Body of pancreas (tissue), 4 donors: ENCODE measurements around the gene PALM3. TPM values are rescaled to one million over a fixed set of nuclear protein-coding genes. Genes with fewer than 3 reads are reported as not detected.
A peak's percentile ranks its signal among the peaks of the same experiment; 100 is the strongest.

Experiments
- ATAC-seq: fragments of 150-250 bp; one replicate; pipeline ENCODE4 v1.9.1; 2016
- DNase-seq, 4 donors: peaks; one replicate each; pipeline ENCODE4 v3.0.0-alpha.2; 2019
- H3K27ac ChIP-seq, 4 donors: fragments of 200-600 bp; sonication (generic); 1 replicate in 3 of 4; 2 replicates in 1 of 4; pipeline versions ENCODE4 v1.5.1 to v1.6.1; 2016 to 2019; ENCODE audit warnings: mild to moderate bottlenecking in 1 of 4, mixed read lengths in 1 of 4, moderate library complexity in 1 of 4
- H3K27me3 ChIP-seq, 2 donors: fragments of 200-600 bp; sonication (generic); one replicate each; pipeline ENCODE4 v1.6.0; 2016; ENCODE audit warnings: mild to moderate bottlenecking in 1 of 2
- H3K36me3 ChIP-seq, 2 donors: fragments of 200-600 bp; sonication (generic); replicated peaks in 1 of 2; 2 replicates each; pipeline ENCODE4 v1.5.1; 2016; ENCODE audit warnings: low read depth in 2 of 2; ENCODE audit not compliant: insufficient read depth in 1 of 2
- H3K4me1 ChIP-seq: fragments of 200-600 bp; sonication (generic); one replicate; pipeline ENCODE4 v1.6.0; 2016
- H3K4me3 ChIP-seq, 2 donors: fragments of 200-600 bp; sonication (generic); 1 replicate in 1 of 2; 2 replicates in 1 of 2; pipeline ENCODE4 v1.5.1; 2016 to 2019
- H3K9me3 ChIP-seq, 3 donors: fragments of 200-600 bp; sonication (generic); 1 replicate in 2 of 3; 2 replicates in 1 of 3; pipeline ENCODE4 v1.5.1; 2016
- CTCF ChIP-seq, 7 experiments: fragments of 450-650 bp in 4 of 7; fragments of 200-600 bp in 3 of 7; sonication (generic) in 3 of 7; IDR thresholded peaks; one replicate each; pipeline ENCODE4 v1.5.1; 2016 to 2019; ENCODE audit warnings: antibody characterized with exemption in 7 of 7
- POLR2A ChIP-seq, 3 donors: fragments of 450-650 bp; IDR thresholded peaks; one replicate each; pipeline ENCODE4 v1.6.1; 2016; ENCODE audit warnings: antibody characterized with exemption in 3 of 3, mild to moderate bottlenecking in 2 of 3
- WGBS, 2 donors: methylation state at CpG; one replicate each; pipeline ENCODE4 v1.1.5; 2017; 5-methylcytosine and 5-hydroxymethylcytosine counted together
- intact Hi-C: fragments of 100-400 bp; cut with DNase I; formaldehyde crosslinking; loops from one replicate; pipeline ENCODE4 v1.15.1; 2023
- total RNA-seq, 2 donors: library from RNA; depleted of rRNA; stranded (reverse); fragments of >200 nt; gene quantifications; one replicate each; pipeline ENCODE4 v1.1.0, GENCODE V29; 2016

Gene PALM3
- total RNA-seq, 2 donors from 2014 or later = 17.4 to 28.3 TPM

- DNase-seq = no peak
- Histone ChIP-seq H3K27ac (no peak overlapping the region), H3K9me3 (no peaks in the 10 kb centered on the region), H3K4me3 (no peak overlapping the region), H3K4me1 (no peaks in the 10 kb centered on the region), H3K36me3 (peaks cover 6 to 9% of the 10 kb centered on the region in 2 donors), H3K27me3 (no peaks in the 10 kb centered on the region)
- TF ChIP-seq CTCF (IDR thresholded peaks at IDR 0.05) (no peak), POLR2A (IDR thresholded peaks at IDR 0.05) (no peak)
- 91 to 93% methylated on average over 6 of the region's 6 CpGs for WGBS, 2 donors
- intact Hi-C loops = no loop called here
- ATAC-seq = no peak
Observed at GRCh38 chr19:14101003-14101545, 39.2 kb upstream of the PALM3 start.

GRCh38 chr19:14097532-14098151 is 35.8 kb upstream of the PALM3 start:
- no peak overlapping the region for H3K27ac ChIP-seq
- intact Hi-C loops = no loop called here
- peaks cover 0 to 6% of the 10 kb centered on the region in 2 donors for H3K36me3 ChIP-seq
- DNase-seq (no peak), ATAC-seq (no peak)
- 79 to 88% methylated on average over 14 to 21 of the region's 21 CpGs for WGBS, 2 donors
- H3K4me3 ChIP-seq = no peak overlapping the region
- H3K27me3 ChIP-seq = no peaks in the 10 kb centered on the region
- H3K9me3 ChIP-seq = no peaks in the 10 kb centered on the region
- TF ChIP-seq CTCF (IDR thresholded peaks at IDR 0.05) = no peak
- TF ChIP-seq POLR2A (IDR thresholded peaks at IDR 0.05) = no peak
- no peaks in the 10 kb centered on the region for H3K4me1 ChIP-seq

- intact Hi-C loops = no loop called here
- H3K27me3 ChIP-seq = no peaks in the 10 kb centered on the region
- TF ChIP-seq CTCF (IDR thresholded peaks at IDR 0.05) = peak in 2 of 7 experiments; percentile 3 to 6
- no peak for TF ChIP-seq POLR2A (IDR thresholded peaks at IDR 0.05)
- H3K4me3 ChIP-seq = no peak overlapping the region
- H3K36me3 ChIP-seq = peaks cover 0 to 6% of the 10 kb centered on the region in 2 donors
- ATAC-seq = no peak
- H3K4me1 ChIP-seq = peaks cover 8% of the 10 kb centered on the region
- no peak for DNase-seq
- H3K27ac ChIP-seq = no peak overlapping the region
- WGBS, 2 donors = 93 to 94% methylated on average over 8 to 11 of the region's 11 CpGs
- H3K9me3 ChIP-seq = no peaks in the 10 kb centered on the region
Observed at GRCh38 chr19:14096272-14096992, 34.6 kb upstream of the PALM3 start.

GRCh38 chr19:14094854-14095253 is 33.0 kb upstream of the PALM3 start:
- DNase-seq (no peak), ATAC-seq (no peak)
- intact Hi-C loops = no loop called here
- no peak overlapping the region for H3K27ac ChIP-seq
- no peaks in the 10 kb centered on the region for H3K9me3 ChIP-seq
- peaks cover 11% of the 10 kb centered on the region for H3K4me1 ChIP-seq
- WGBS, 2 donors = 40 to 45% methylated on average over 7 of the region's 7 CpGs
- H3K36me3 ChIP-seq = peaks cover 0 to 6% of the 10 kb centered on the region in 2 donors
- H3K4me3 ChIP-seq = no peak overlapping the region
- no peak for TF ChIP-seq POLR2A (IDR thresholded peaks at IDR 0.05)
- TF ChIP-seq CTCF (IDR thresholded peaks at IDR 0.05) = no peak
- no peaks in the 10 kb centered on the region for H3K27me3 ChIP-seq
